Frontal cortex (tissue), 4 donors: ENCODE measurements around the gene MYBPC1. TPM values are rescaled to one million over a fixed set of nuclear protein-coding genes. Genes with fewer than 3 reads are reported as not detected.
"Not testable (repeated sequence)": the region's sequence is repeated elsewhere in the genome, so short reads cannot be mapped to it uniquely, and the experiment has no call there.

Source experiments
- DNase-seq, 2 donors: peaks; one replicate each; pipeline ENCODE4 v3.0.0; 2012; ENCODE audit warnings: low spot score in 2 of 2
- FAIRE-seq: peaks from 2 replicates; lab custom pipeline; 2012; peaks lifted over from hg19 to GRCh38; lab: Jason Lieb, UNC
- total RNA-seq: library from RNA; depleted of rRNA; stranded (reverse); fragments of >200 nt; gene quantifications from one replicate; pipeline ENCODE4 v1.2.3, GENCODE V29; 2014
- donor health status: control.
- donor health status: control.
- donor health status: control.

Gene MYBPC1
- total RNA-seq, 1 donor from 2014 or later: 2.4 TPM

- DNase-seq (no peak), FAIRE-seq (no peak)
Observed at GRCh38 chr12:101648195-101648594, 53.4 kb downstream of the MYBPC1 start.

- DNase-seq (no peak), FAIRE-seq (no peak)
Observed at GRCh38 chr12:101650346-101651117, 55.8 kb downstream of the MYBPC1 start.

GRCh38 chr12:101653030-101653429, 58.3 kb downstream of the MYBPC1 start:
- no peak for FAIRE-seq
- DNase-seq: no peak

DNA sequence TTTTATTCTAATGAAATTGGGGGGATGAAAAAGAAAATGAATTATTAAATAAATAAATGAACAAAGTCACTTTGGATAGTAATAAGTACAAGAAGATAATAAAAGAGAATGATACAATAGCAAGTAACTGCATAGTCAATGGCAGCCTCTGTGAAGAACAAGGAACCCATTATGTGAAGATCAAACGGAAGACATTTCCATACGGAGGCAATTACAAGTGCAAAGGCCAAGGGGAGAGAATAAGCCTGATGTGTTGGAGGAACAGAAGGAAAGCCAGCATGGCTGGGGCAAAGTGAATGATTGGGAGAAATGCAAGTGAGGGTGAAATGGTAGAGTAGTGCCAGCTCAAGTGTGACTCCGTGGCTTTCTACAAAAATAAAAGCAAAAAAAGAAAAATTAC, 58.7 kb downstream of the MYBPC1 start:
- DNase-seq: no peak
- no peak for FAIRE-seq

- DNase-seq (no peak), FAIRE-seq (no peak)
Observed at GRCh38 chr12:101654442-101654841, 59.7 kb downstream of the MYBPC1 start.

- DNase-seq (no peak), FAIRE-seq (no peak)
Observed at GRCh38 chr12:101655393-101655792, 60.6 kb downstream of the MYBPC1 start.

GRCh38 chr12:101660662-101661061, 65.9 kb downstream of the MYBPC1 start:
- not testable (repeated sequence) for FAIRE-seq, DNase-seq

- DNase-seq (no peak), FAIRE-seq (no peak)
Observed at GRCh38 chr12:101663298-101663697, 68.5 kb downstream of the MYBPC1 start.

DNA sequence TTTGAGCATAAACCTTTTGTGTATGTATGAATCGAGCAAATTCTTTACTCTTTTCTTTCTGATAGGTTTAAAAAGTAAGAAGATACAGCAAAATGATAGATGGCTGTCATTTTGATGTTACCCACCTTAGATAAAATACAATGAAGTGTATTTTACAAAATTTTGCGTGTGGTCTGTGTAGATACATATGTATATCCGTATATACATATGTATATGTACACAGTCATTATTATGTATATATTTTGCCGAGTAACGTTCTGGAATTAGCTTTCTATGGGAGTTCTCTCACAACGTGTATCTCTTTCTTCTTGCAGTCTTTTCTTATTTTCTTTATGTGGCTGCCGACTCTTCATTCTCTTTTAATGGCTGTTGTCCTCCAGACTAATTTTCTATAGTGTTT, 70.2 kb downstream of the MYBPC1 start:
- DNase-seq (no peak), FAIRE-seq (no peak)

DNA sequence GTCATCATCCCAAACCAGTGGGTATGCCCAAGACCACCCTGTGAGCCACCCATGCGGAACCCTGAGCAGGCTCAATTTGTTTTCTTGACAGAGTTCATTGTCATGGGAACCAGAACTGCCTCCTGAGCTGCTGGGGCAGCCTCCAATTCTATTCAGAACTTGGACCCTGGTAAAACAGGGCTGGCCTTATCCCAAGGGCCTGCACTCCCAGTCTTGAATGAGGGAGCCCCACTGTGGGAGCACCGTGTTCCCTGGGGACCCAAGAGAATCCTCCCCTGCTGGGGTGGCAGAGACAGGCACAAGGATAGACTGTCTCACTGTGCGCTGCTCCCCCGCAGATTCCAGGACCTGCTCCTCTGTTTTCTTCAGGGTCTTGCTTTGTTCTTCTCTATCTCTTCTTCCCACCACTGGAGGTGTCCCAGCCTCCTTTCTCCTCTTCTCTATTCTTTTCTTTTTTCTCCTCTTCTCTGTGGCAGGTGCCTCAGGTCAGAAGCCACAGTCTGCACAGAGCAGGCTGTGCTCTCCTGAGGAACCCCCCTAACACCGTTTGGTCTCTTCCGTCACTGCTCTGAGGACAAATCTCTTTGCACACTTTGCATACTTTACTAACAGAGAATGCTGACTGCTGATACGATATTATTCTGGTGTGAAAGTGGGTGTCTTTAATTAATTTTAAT, 71.4 kb downstream of the MYBPC1 start:
- no peak for DNase-seq
- FAIRE-seq: no peak

- DNase-seq (no peak), FAIRE-seq (no peak)
Observed at GRCh38 chr12:101667591-101667990, 72.8 kb downstream of the MYBPC1 start.

- DNase-seq: no peak
- no peak for FAIRE-seq
Observed at GRCh38 chr12:101670007-101670671, 75.4 kb downstream of the MYBPC1 start.

GRCh38 chr12:101671157-101671791, 76.5 kb downstream of the MYBPC1 start:
- no peak for FAIRE-seq

GRCh38 chr12:101671833-101672232, 77.1 kb downstream of the MYBPC1 start:
- DNase-seq (no peak), FAIRE-seq (no peak)

More at GRCh38 chr12:101671157-101671791, 76.5 kb downstream of the MYBPC1 start:
- no peak for DNase-seq

DNA sequence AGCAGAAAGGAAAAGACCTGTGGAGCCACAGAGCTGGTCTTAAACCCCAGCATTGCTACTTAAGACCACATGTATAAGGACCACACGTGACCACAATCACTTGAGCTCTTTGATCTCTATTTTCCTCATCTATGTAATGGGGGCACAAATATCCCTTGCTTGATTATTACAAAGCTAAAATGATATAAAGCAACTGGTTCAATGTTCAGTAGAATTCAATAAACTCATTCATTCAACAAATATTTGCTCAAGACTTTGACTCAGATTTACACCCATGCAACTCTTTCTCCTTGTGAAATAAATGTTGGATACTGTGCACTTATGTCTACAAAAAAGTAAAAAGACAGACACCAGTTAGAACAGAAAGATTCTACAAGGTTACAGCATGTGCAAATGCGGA, 80.8 kb downstream of the MYBPC1 start:
- FAIRE-seq: no peak
- DNase-seq: no peak

- not testable (repeated sequence) for FAIRE-seq, DNase-seq
Observed at GRCh38 chr12:101676497-101676896, 81.7 kb downstream of the MYBPC1 start.

DNA sequence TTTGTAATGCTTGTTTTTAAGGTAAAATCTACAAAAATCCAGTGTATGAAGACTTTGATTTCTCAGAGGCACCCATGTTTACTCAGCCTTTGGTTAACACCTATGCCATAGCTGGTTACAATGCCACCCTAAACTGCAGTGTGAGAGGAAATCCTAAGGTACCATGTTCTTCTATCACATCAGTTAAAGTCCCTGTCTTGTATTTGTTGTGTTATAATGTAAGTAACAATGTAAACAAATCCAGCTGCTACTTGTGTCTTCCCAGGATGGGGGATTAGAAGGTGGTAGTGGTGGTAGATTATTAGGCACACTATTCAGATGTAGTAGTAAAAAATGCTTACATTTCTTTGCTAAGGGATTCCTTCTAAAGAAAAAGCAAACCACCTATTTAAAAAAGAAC, 83.3 kb downstream of the MYBPC1 start:
- DNase-seq (no peak), FAIRE-seq (no peak)

GRCh38 chr12:101680240-101680639, 85.5 kb downstream of the MYBPC1 start:
- no peak for FAIRE-seq

DNA sequence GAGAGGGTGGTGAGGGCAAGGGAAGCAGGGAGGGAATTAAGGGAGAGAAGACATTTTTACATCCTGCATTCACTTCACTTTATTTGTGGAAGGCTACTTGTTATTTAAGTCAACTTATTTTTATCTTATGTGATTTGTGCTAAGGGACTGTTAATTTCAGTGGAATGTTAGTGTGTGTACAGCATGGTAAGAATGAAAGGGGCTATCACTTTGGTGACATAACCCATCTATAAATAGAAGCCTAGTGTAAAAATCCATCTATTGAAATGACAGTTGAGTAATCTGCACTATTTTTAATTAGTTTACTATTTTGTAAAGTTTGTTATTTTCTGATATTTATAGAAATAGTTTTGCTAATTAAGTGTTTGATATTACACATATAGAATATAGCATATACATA, 85.9 kb downstream of the MYBPC1 start:
- FAIRE-seq: no peak

More at GRCh38 chr12:101680240-101680639, 85.5 kb downstream of the MYBPC1 start:
- DNase-seq: no peak

GRCh38 chr12:101681627-101682026, 86.9 kb downstream of the MYBPC1 start:
- not testable (repeated sequence) for FAIRE-seq, DNase-seq

More for the DNA sequence above, 85.9 kb downstream of the MYBPC1 start:
- no peak for DNase-seq
